D721Med (cell line): ENCODE data around the gene EVA1C.
"Not testable (repeated sequence)": the region's sequence is repeated elsewhere in the genome, so short reads cannot be mapped to it uniquely, and the experiment has no call there.

Experiments
- DNase-seq: peaks from one replicate; pipeline ENCODE4 v3.0.0; 2011; ENCODE audit warnings: low spot score; ENCODE audit not compliant: insufficient read length
- FAIRE-seq: peaks from 2 replicates; lab custom pipeline; 2011; peaks lifted over from hg19 to GRCh38; lab: Jason Lieb, UNC
- TF ChIP-seq, protein P1 (sequence below): IDR thresholded peaks from 2 replicates; pipeline ENCODE4 v1.5.1; 2012; ENCODE audit warnings: mild to moderate bottlenecking, control low read depth; ENCODE audit not compliant: insufficient read depth; ENCODE audit errors: missing control alignments

Gene EVA1C

DNA sequence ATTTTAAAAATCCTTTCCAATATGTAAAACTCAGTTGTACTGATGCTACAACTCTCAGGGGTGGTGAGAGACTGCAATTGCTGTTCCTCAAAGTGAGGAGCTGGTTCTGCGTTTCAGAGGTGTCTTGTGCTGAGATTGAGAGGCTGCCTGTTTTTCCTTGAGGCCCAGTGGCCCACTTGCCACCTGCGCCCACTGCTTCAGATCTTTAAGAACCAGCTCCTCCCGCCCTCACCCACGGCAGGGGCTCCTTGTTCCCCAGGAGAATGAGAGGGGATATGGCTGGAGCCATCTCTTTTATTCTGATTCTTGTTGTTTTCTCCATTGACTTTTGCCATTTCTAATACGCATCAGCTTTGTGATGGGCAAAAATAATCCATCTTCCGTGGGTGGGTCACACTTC, 45.5 kb downstream of the EVA1C start:
- FAIRE-seq (no peak), DNase-seq (no peak)
- TF ChIP-seq, protein P1, sequence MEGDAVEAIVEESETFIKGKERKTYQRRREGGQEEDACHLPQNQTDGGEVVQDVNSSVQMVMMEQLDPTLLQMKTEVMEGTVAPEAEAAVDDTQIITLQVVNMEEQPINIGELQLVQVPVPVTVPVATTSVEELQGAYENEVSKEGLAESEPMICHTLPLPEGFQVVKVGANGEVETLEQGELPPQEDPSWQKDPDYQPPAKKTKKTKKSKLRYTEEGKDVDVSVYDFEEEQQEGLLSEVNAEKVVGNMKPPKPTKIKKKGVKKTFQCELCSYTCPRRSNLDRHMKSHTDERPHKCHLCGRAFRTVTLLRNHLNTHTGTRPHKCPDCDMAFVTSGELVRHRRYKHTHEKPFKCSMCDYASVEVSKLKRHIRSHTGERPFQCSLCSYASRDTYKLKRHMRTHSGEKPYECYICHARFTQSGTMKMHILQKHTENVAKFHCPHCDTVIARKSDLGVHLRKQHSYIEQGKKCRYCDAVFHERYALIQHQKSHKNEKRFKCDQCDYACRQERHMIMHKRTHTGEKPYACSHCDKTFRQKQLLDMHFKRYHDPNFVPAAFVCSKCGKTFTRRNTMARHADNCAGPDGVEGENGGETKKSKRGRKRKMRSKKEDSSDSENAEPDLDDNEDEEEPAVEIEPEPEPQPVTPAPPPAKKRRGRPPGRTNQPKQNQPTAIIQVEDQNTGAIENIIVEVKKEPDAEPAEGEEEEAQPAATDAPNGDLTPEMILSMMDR: no peak

DNA sequence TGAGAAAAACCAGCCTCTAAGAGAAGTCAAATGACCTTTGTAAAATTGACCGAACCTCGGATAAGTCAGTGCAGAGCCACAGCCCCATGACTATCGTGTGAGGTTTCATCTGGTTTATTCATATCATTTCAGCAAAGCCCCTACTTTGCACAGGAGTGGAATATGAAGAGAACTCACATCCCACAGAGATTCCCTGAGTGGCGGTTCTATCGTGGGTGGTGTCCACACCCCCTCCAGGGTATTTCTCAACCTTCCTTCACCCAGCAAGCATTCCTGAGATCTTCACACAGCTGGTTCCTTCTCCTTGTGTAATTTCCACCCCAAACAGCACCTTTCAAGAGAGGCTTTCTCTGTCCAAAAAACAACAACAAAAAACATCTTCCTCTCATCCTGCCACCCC, 47.5 kb downstream of the EVA1C start:
- TF ChIP-seq, protein P1: no peak
- DNase-seq: no peak
- no peak for FAIRE-seq

DNA sequence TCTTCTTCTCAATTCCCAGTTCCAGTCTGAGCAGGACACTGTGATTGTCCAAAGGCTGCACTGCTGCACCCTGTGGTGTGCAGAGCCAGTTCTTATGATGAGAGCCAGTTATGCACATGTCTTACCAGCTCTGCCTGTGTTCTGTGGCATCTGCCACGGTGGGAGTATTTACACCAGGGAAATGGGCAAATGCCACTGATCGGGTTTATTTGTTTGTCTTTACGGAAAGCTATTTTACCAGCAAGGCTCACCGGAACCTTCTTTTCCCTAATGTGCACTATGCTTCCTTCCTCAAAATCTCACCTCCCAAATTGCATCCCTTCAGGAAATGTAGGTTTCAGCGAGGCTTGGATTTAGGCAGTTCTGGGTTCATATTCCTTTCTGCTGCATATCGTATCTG, 49.0 kb downstream of the EVA1C start:
- TF ChIP-seq, protein P1: no peak
- DNase-seq: no peak
- no peak for FAIRE-seq

DNA sequence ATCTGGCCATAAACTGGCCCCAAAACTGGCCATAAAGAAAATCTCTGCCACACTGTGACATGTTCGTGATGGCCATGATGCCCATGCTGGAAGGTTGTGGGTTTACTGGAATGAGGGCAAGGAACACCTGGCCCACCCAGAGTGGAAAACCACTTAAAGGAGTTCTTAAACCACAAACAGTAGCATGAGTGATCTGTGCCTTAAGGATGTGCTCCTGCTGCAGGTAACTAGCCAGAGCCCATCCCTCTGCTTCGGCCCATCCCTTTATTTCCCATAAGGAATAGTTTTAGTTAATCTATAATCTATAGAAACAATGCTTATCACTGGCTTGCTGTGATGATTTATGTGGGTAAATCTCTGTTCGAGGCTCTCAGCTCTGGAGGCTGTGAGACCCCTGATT, 50.1 kb downstream of the EVA1C start:
- DNase-seq, FAIRE-seq: not testable (repeated sequence)

DNA sequence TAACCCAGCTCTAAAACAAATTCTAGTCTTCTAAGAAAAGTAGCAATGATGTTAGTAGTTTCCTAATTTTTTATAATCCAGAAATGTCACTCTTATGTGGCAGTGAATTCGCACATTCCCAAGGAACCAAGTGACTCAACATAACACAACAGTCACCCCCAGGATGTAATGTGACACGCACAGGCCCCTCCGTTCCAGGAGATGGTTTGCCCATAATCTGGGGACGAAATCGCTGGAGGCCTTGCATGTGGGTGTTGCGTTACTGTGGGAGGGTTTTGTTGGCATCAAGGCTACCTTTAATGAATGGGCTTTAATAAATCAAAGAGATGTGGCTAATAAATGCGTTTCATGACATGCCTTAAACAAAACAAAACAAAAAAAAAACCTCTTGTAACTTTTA, 50.9 kb downstream of the EVA1C start:
- DNase-seq: no peak
- no peak for FAIRE-seq
- TF ChIP-seq, protein P1: no peak

DNA sequence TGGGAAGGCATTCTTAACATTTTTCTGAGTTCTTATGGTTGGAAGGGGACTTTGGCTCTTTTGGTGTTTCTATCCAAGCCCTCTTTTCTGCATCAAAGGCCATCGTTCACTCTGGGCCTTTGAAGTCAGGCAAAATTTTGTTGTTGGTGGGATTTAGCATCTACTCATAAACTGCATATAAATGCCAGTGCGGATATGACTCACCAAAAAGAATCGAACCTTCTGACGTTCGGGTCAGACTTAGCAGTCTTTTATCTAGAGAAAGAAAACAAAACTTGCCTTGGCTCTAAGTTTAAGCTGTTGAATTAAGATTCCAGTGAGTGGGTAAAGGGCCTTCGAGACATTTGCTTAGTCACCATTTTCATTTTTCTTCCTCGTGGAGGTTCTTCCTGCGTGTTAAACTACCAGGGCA, 51.4 kb downstream of the EVA1C start:
- FAIRE-seq (no peak), DNase-seq (no peak)
- TF ChIP-seq, protein P1: no peak

DNA sequence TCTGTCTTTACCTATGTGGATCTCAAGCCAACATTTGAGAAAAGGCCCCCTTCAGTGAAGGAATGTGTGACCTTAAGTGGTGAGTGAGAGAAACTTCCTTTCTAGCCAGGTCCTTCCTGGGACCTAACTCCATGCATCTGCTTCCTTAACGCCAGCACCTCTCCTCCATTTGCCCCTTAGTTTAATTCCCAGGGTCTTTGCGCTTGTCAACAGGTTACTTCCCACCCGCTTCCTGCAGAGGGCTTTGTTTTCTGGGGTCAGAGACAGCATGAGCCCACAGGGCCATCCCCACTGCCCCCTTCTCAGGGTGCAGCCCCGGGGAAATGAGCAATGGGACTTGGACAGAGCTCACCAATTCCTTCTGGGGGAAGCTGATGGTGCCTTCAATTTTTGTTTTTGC, 54.8 kb downstream of the EVA1C start:
- FAIRE-seq (no peak), DNase-seq (no peak)
- TF ChIP-seq, protein P1: no peak

DNA sequence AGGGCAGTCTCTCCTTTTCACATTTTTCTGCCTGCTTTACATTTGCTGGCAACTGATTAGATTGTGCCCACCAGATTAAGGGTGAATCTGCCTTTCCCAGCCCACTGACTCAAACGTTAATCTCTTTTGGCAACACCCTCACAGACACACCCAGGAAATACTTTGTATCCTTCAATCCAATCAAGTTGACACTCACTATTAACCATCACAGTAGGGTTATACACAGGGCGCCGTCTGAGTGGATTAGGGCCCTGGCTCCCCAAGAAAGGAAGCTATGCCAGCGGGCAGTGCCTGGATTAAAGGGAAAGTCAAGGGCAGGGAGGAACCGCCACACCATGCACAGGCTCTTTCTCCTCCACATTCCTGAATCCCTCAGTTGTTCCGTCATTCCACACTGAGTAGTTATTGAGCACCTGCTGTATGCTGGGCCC, 56.2 kb downstream of the EVA1C start:
- FAIRE-seq: no peak
- DNase-seq: no peak
- TF ChIP-seq, protein P1: no peak
